ENCODE data around the gene FNDC3B. TPM values are rescaled to one million over a fixed set of nuclear protein-coding genes. Genes with fewer than 3 reads are reported as not detected.

Gene FNDC3B
- total and polyA plus RNA-seq, 9 of the 15 experiments (the other 6 are each of a cell fraction or from before 2014, with no cell fraction given): 7.0 to 35.8 (median 16.2) TPM

GRCh38 chr3:172112078-172112733, 72.8 kb downstream of the FNDC3B start (continued):
- no peak for TF ChIP-seq NR0B1 (IDR thresholded peaks at IDR 0.05; ENCODE audit: partially characterized antibody)
- TF ChIP-seq ZZZ3 (IDR thresholded peaks at IDR 0.05): no peak

- Histone ChIP-seq H4K20me1 (replicated peaks; ENCODE audit: control insufficient read depth, insufficient read depth, low read length) (no peaks in the 10 kb centered on the region; the same call in 1 of the 2 replicates), H3K4me3 (no peak overlapping the region), H3K36me3 (ENCODE audit: control insufficient read depth, insufficient read depth, low read length) (peaks cover 49% of the 10 kb centered on the region; the same call in 2 of the 3 replicates), H3K9me3 (replicated peaks; ENCODE audit: control insufficient read depth, insufficient read depth, low read depth, low read length) (no peaks in the 10 kb centered on the region), H3K4me1 (replicated peaks in 1 of 2; ENCODE audit: control insufficient read depth in 2 of 2, insufficient read depth in 2 of 2, low read length in 2 of 2) (no peaks in the 10 kb centered on the region; a peak in 1 of 5 replicates), H3K9me1 (ENCODE audit: control insufficient read depth, insufficient read depth, low read length) (no peaks in the 10 kb centered on the region), H3K4me2 (ENCODE audit: insufficient read depth, low read length) (no peak overlapping the region), H2AFZ (ENCODE audit: low read depth, low read length) (no peak overlapping the region), H3K79me2 (ENCODE audit: control insufficient read depth, insufficient read depth, low read length) (peaks cover 49% of the 10 kb centered on the region), H3K27me3 (ENCODE audit: control insufficient read depth in 2 of 2, insufficient read depth in 2 of 2, low read length in 2 of 2) (no peaks in the 10 kb centered on the region), H3K9ac (ENCODE audit: insufficient read depth in 1 of 2, low read depth in 2 of 2, low read length in 2 of 2) (no peak overlapping the region), H3K27ac (ENCODE audit: extremely low read depth, low read depth, low read length) (no peak overlapping the region)
- intact Hi-C loops (cut with micrococcal nuclease): no loop called here
- FAIRE-seq (peak; percentile 11), DNase-seq (ENCODE audit: extremely low read depth in 1 of 4, low spot score in 3 of 4) (no peak), ATAC-seq (no peak)
- BruUV-seq (replicated peaks): no TSS peak
- 93% methylated on average over 5 of the region's 5 CpGs for WGBS (ENCODE audit: insufficient coverage, low coverage, missing lambda C conversion rate)
- in situ Hi-C loops (cut with MboI): no loop called here
- TF ChIP-seq MEF2D (tag; conservative IDR thresholded peaks at IDR 0.05; ENCODE audit: low read depth) (no peak), KDM5B (IDR thresholded peaks at IDR 0.05; ENCODE audit: insufficient replicate concordance, low read depth, low read length) (no peak), ZBTB1 (CRISPR knock-in tag; IDR thresholded peaks at IDR 0.05; ENCODE audit: borderline replicate concordance, low read depth) (no peak), AFF4 (CRISPR knock-in tag; IDR thresholded peaks at IDR 0.05) (no peak), RBFOX2 (IDR thresholded peaks at IDR 0.05; ENCODE audit: low read depth, low read length) (no peak), PHF21A (IDR thresholded peaks at IDR 0.05; ENCODE audit: borderline replicate concordance, low read depth) (no peak), ZNF445 (CRISPR knock-in tag; IDR thresholded peaks at IDR 0.05; ENCODE audit: low read depth) (no peak)
- CTCF ChIA-PET (ENCODE audit: low intra/inter-chr PET ratio): no interaction called here
- POLR2A ChIA-PET: interaction anchor here (0.7 kb wide), 1 partner anchor 434 kb away, joined by 3 read pairs; no protein-coding TSS in a partner anchor
Measured at GRCh38 chr3:172112734-172113120, 73.3 kb downstream of the FNDC3B start.
